OCI-LY7 (cell line): Measurements from ENCODE around the gene DCT. TPM values are rescaled to one million over a fixed set of nuclear protein-coding genes. Genes with fewer than 3 reads are reported as not detected.

Experiments
- total RNA-seq, 2 experiments: library from RNA; depleted of rRNA in 1 of 2; stranded (reverse); fragments of >200 nt in 1 of 2; shearing (Covaris generic) in 1 of 2; gene quantifications; 2 replicates each; pipeline ENCODE4 v1.2.3, GENCODE V29; 2014 to 2022

The DCT gene
- total RNA-seq, 2 experiments from 2014 or later = 0.25 TPM; not detected in 1

Other genes starting within 250 kb of the DCT start
- gene TGDS, start 116.5 kb upstream of the DCT start, total RNA-seq (2014; rRNA removed; shearing (Covaris generic)) = 8.0 and 8.8 TPM in 2 replicates
- gene TGDS, start 116.5 kb upstream of the DCT start, total RNA-seq (2022) = 7.1 and 7.7 TPM in 2 replicates
- gene GPR180, start 122.2 kb upstream of the DCT start, total RNA-seq (2014; rRNA removed; shearing (Covaris generic)) = 3.7 and 3.9 TPM in 2 replicates
- gene GPR180, start 122.2 kb upstream of the DCT start, total RNA-seq (2022) = 4.1 and 4.7 TPM in 2 replicates
- gene SOX21, start 232.9 kb upstream of the DCT start, total RNA-seq (2014; rRNA removed; shearing (Covaris generic)) = not detected in 2 replicates
- not detected in 2 replicates for gene SOX21, start 232.9 kb upstream of the DCT start, total RNA-seq (2022)